Measurements from ENCODE around the gene DNAJB5. TPM values are rescaled to one million over a fixed set of nuclear protein-coding genes. Genes with fewer than 3 reads are reported as not detected.

DNAJB5 gene
- total RNA-seq, 1 experiment from 2014 or later: 13.0 TPM

GRCh38 chr9:34987160-34987901 lies 2.2 kb upstream of the DNAJB5 start:
- TF ChIP-seq EZH2 (IDR thresholded peaks at IDR 0.05; ENCODE audit: borderline replicate concordance, low read depth, low read length, poor library complexity, severe bottlenecking) (no peak), CTCF (conservative IDR thresholded peaks at IDR 0.05; ENCODE audit: low read depth, low read length) (no peak)
- intact Hi-C loops (cut with micrococcal nuclease; ENCODE audit: unreplicated experiment): loop anchor here (5.0 kb wide), 1 partner anchor 110 kb away; the partner anchor contains the start of gene PIGO
- H3K4me1 ChIP-seq (ENCODE audit: insufficient read depth, low read length, poor library complexity, severe bottlenecking): peaks cover 46% of the 10 kb centered on the region
- no TSS peak for BruUV-seq (replicated peaks)
- no peak overlapping the region for H3K27ac ChIP-seq (ENCODE audit: low read depth, low read length, poor library complexity, severe bottlenecking)
- H3K27me3 ChIP-seq (replicated peaks; ENCODE audit: insufficient read depth, low read depth, low read length, poor library complexity): no peaks in the 10 kb centered on the region
- H3K36me3 ChIP-seq (ENCODE audit: insufficient read depth, low read length, poor library complexity, severe bottlenecking): no peaks in the 10 kb centered on the region
- peak; percentile 33 for DNase-seq (ENCODE audit: low spot score)
- H3K4me3 ChIP-seq (ENCODE audit: low read depth, low read length, poor library complexity, severe bottlenecking): no peak overlapping the region
- ChIA-PET CTCF (no interaction called here), POLR2A (ENCODE audit: low non-redundant PET) (no interaction called here)
- no peaks in the 10 kb centered on the region for H3K9me3 ChIP-seq (ENCODE audit: low read depth, low read length, poor library complexity, severe bottlenecking)

DNA sequence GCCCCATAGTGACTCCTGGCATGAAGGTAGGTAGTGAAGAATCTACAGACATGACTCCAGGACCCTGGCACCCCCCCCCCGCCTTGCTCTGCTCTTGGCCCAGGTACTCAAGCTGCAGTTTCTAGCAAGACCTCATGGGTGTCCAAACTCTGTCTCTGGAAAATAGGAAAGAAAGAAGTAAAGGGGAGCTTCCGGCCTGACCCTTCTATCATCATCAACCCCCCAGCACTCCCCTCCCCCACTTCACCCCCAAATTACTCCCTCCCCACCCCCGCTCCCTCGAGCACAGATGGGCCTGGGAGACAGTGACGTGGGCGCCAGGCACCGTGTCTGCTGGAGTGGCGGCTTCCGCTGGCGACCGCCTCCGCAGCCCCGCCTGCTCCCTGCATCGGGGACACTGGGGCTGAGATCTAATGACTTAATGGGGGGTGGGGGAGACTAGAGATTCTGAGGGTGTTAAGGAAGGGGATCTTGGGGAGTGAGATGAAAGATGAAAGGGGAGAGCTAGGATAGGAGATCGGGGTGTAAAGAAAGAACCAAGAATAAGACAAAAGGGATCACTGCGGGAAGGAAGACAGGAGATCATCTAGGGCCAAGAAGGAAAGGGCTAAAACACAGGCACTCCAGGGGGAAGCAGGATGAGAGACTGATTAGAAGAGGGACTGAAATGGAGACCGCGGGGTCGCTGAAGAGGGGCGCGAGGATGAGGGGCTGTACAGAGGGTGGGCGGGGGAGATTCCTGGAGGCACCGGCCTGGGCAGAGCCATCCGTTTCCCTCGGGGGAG lies 1.1 kb upstream of the DNAJB5 start:
- H3K36me3 ChIP-seq (ENCODE audit: insufficient read depth, low read length, poor library complexity, severe bottlenecking): no peaks in the 10 kb centered on the region
- peak; percentile 69 for DNase-seq (ENCODE audit: low spot score)
- ChIA-PET CTCF (interaction anchor here (0.6 to 1.0 kb wide), 3 partner anchors 89 to 314 kb away, joined by 4 to 6 read pairs (median 5); no protein-coding TSS in a partner anchor), POLR2A (ENCODE audit: low non-redundant PET) (interaction anchor here (0.6 kb wide), 2 partner anchors 10 to 56 kb away, joined by 6 to 7 read pairs; no protein-coding TSS in a partner anchor)
- TF ChIP-seq EZH2 (IDR thresholded peaks at IDR 0.05; ENCODE audit: borderline replicate concordance, low read depth, low read length, poor library complexity, severe bottlenecking) (no peak), CTCF (conservative IDR thresholded peaks at IDR 0.05; ENCODE audit: low read depth, low read length) (no peak)
- BruUV-seq (replicated peaks): no TSS peak
- H3K27me3 ChIP-seq (replicated peaks; ENCODE audit: insufficient read depth, low read depth, low read length, poor library complexity): no peaks in the 10 kb centered on the region
- peak overlapping the region; percentile 86 for H3K27ac ChIP-seq (ENCODE audit: low read depth, low read length, poor library complexity, severe bottlenecking)
- intact Hi-C loops (cut with micrococcal nuclease; ENCODE audit: unreplicated experiment): loop anchor here (5.0 kb wide), 1 partner anchor 109 kb away; the partner anchor contains the start of gene PIGO
- peak overlapping the region; percentile 85 for H3K4me3 ChIP-seq (ENCODE audit: low read depth, low read length, poor library complexity, severe bottlenecking)
- H3K9me3 ChIP-seq (ENCODE audit: low read depth, low read length, poor library complexity, severe bottlenecking): no peaks in the 10 kb centered on the region
- peaks cover 52% of the 10 kb centered on the region for H3K4me1 ChIP-seq (ENCODE audit: insufficient read depth, low read length, poor library complexity, severe bottlenecking)

- Histone ChIP-seq H3K4me1 (ENCODE audit: insufficient read depth, low read length, poor library complexity, severe bottlenecking) (peaks cover 63% of the 10 kb centered on the region), H3K4me3 (ENCODE audit: low read depth, low read length, poor library complexity, severe bottlenecking) (peak overlapping the region; percentile 85), H3K27me3 (replicated peaks; ENCODE audit: insufficient read depth, low read depth, low read length, poor library complexity) (no peaks in the 10 kb centered on the region), H3K9me3 (ENCODE audit: low read depth, low read length, poor library complexity, severe bottlenecking) (no peaks in the 10 kb centered on the region), H3K27ac (ENCODE audit: low read depth, low read length, poor library complexity, severe bottlenecking) (peak overlapping the region; percentile 86), H3K36me3 (ENCODE audit: insufficient read depth, low read length, poor library complexity, severe bottlenecking) (no peaks in the 10 kb centered on the region)
- peak; percentile 84 for DNase-seq (ENCODE audit: low spot score)
- CTCF ChIA-PET: interaction anchor here (0.7 kb wide), 1 partner anchor 91 kb away, joined by 5 read pairs; no protein-coding TSS in a partner anchor
- no TSS peak for BruUV-seq (replicated peaks)
- intact Hi-C loops (cut with micrococcal nuclease; ENCODE audit: unreplicated experiment): loop anchor here (5.0 kb wide), 1 partner anchor 107 kb away; the partner anchor contains the start of gene PIGO
- POLR2A ChIA-PET (ENCODE audit: low non-redundant PET): no interaction called here
- TF ChIP-seq CTCF (conservative IDR thresholded peaks at IDR 0.05; ENCODE audit: low read depth, low read length) (no peak), EZH2 (IDR thresholded peaks at IDR 0.05; ENCODE audit: borderline replicate concordance, low read depth, low read length, poor library complexity, severe bottlenecking) (no peak)
These were observed 546 bp downstream of the DNAJB5 start for GRCh38 chr9:34989946-34990635.
